H1 (cell line): Measurements from ENCODE around the gene GAPDH. TPM values are rescaled to one million over a fixed set of nuclear protein-coding genes. Genes with fewer than 3 reads are reported as not detected.

Source experiments
- CTCF ChIA-PET: fragments of 300-600 bp; sonication (Branson Sonifier 250); formaldehyde crosslinking; loops from one replicate; lab custom pipeline; 2021; ENCODE audit not compliant: partially characterized antibody; lab: Charles Lee
- POLR2A ChIA-PET: fragments of 300-600 bp; sonication (Branson Sonifier 250); formaldehyde crosslinking; loops from one replicate; lab custom pipeline; 2021; ENCODE audit warnings: inconsistent platforms; ENCODE audit not compliant: partially characterized antibody; lab: Charles Lee
- DNase-seq, 2 experiments: peaks; one replicate each; pipeline versions ENCODE4 v3.0.0 to v3.0.0-alpha.2; 2010 to 2022; ENCODE audit warnings: low spot score in 2 of 2, low read depth in 1 of 2, mixed read lengths in 1 of 2
- FAIRE-seq: peaks from 2 replicates; lab custom pipeline; 2011; peaks lifted over from hg19 to GRCh38; lab: Jason Lieb, UNC
- H2AFZ ChIP-seq: 2 replicates; pipeline ENCODE4 v1.8.1; 2012; ENCODE audit warnings: low read length, inconsistent platforms
- H2AK5ac ChIP-seq: 2 replicates; pipeline ENCODE4 v1.6.1; 2013; ENCODE audit warnings: low read depth, low read length
- H2BK120ac ChIP-seq: replicated peaks from 2 replicates; pipeline ENCODE3; 2013; ENCODE audit warnings: low read depth, low read length, inconsistent platforms
- H2BK12ac ChIP-seq: 2 replicates; pipeline ENCODE4 v1.6.1; 2013; ENCODE audit warnings: low read depth, low read length
- H2BK15ac ChIP-seq: 2 replicates; pipeline ENCODE4 v1.6.1; 2013; ENCODE audit warnings: low read length
- H2BK20ac ChIP-seq: 2 replicates; pipeline ENCODE4 v1.6.1; 2013; ENCODE audit warnings: low read length
- H2BK5ac ChIP-seq: 2 replicates; pipeline ENCODE4 v1.6.1; 2013; ENCODE audit warnings: low read depth, low read length
- H3K14ac ChIP-seq: 2 replicates; pipeline ENCODE4 v1.6.1; 2013; ENCODE audit warnings: inconsistent platforms; ENCODE audit not compliant: insufficient read length
- H3K18ac ChIP-seq: 2 replicates; pipeline ENCODE4 v1.6.1; 2013; ENCODE audit warnings: low read length; ENCODE audit errors: extremely low read depth
- H3K23ac ChIP-seq: 2 replicates; pipeline ENCODE4 v1.6.1; 2013; ENCODE audit warnings: inconsistent platforms; ENCODE audit not compliant: insufficient read length
- H3K23me2 ChIP-seq: 2 replicates; pipeline ENCODE4 v1.6.1; 2013; ENCODE audit warnings: low read depth, low read length
- H3K27ac ChIP-seq: 2 replicates; pipeline ENCODE4 v1.6.1; 2011; ENCODE audit warnings: low read depth, low read length, inconsistent platforms
- H3K27me3 ChIP-seq, 4 experiments: replicated peaks in 1 of 4; 1 replicate in 1 of 4; 2 replicates in 3 of 4; pipeline versions ENCODE4 v1.6.1 to v1.8.1; 2011 to 2013; ENCODE audit warnings: low read length in 3 of 4, mild to moderate bottlenecking in 3 of 4, inconsistent platforms in 2 of 4, mixed read lengths in 2 of 4, moderate library complexity in 1 of 4; ENCODE audit not compliant: control insufficient read depth in 3 of 4, insufficient read depth in 3 of 4; ENCODE audit errors: extremely low read depth in 1 of 4
- H3K36me3 ChIP-seq, 4 experiments: 2 replicates each; pipeline versions ENCODE4 v1.6.1 to v1.8.1; 2011 to 2013; ENCODE audit warnings: mild to moderate bottlenecking in 4 of 4, low read length in 3 of 4, moderate library complexity in 2 of 4, control low read depth in 1 of 4, inconsistent platforms in 1 of 4; ENCODE audit not compliant: insufficient read depth in 4 of 4, control insufficient read depth in 2 of 4
- H3K4ac ChIP-seq: replicated peaks from 2 replicates; pipeline ENCODE3; 2013; ENCODE audit warnings: low read length, low read depth, mixed read lengths, inconsistent platforms; ENCODE audit not compliant: insufficient read length
- H3K4me1 ChIP-seq, 4 experiments: replicated peaks in 1 of 4; 1 replicate in 1 of 4; 2 replicates in 3 of 4; pipeline versions ENCODE4 v1.6.1 to v1.8.1; 2011 to 2013; ENCODE audit warnings: low read length in 3 of 4, inconsistent platforms in 2 of 4, mixed read lengths in 1 of 4; ENCODE audit not compliant: insufficient read depth in 4 of 4, control insufficient read depth in 3 of 4
- H3K4me2 ChIP-seq, 2 experiments: 2 replicates each; pipeline versions ENCODE4 v1.6.1 to v1.8.1; 2011 to 2013; ENCODE audit warnings: low read depth in 2 of 2, low read length in 2 of 2, control low read depth in 1 of 2, inconsistent platforms in 1 of 2, mild to moderate bottlenecking in 1 of 2; ENCODE audit not compliant: insufficient read depth in 1 of 2
- H3K4me3 ChIP-seq, 4 experiments: fragments of 200-600, 300-600 bp in 1 of 4; sonication (generic), shearing (Covaris generic), sonication (Bioruptor Twin) in 1 of 4; 2 replicates each; pipeline versions ENCODE4 v1.5.1 to v1.8.1; 2011 to 2016; ENCODE audit warnings: low read length in 4 of 4, low read depth in 3 of 4, control low read depth in 2 of 4, inconsistent platforms in 2 of 4, mild to moderate bottlenecking in 2 of 4, mixed read lengths in 1 of 4, moderate library complexity in 1 of 4; ENCODE audit not compliant: insufficient read depth in 2 of 4; ENCODE audit errors: extremely low read depth in 1 of 4
- H3K56ac ChIP-seq: replicated peaks from 2 replicates; pipeline ENCODE3; 2013; ENCODE audit warnings: low read depth, mild to moderate bottlenecking, mixed read lengths, low read length, inconsistent platforms; ENCODE audit not compliant: insufficient read length
- H3K79me1 ChIP-seq: 2 replicates; pipeline ENCODE4 v1.6.1; 2013; ENCODE audit warnings: low read depth, low read length, control low read depth
- H3K79me2 ChIP-seq, 2 experiments: 2 replicates each; pipeline versions ENCODE4 v1.6.1 to v1.8.1; 2012 to 2013; ENCODE audit warnings: low read length in 2 of 2, mild to moderate bottlenecking in 2 of 2, inconsistent platforms in 1 of 2; ENCODE audit not compliant: insufficient read depth in 2 of 2, control insufficient read depth in 1 of 2
- H3K9ac ChIP-seq, 4 experiments: replicated peaks in 1 of 4; 1 replicate in 1 of 4; 2 replicates in 3 of 4; pipeline versions ENCODE4 v1.6.1 to v1.8.1; 2011 to 2013; ENCODE audit warnings: low read depth in 3 of 4, low read length in 3 of 4, control low read depth in 2 of 4, mild to moderate bottlenecking in 2 of 4, moderate library complexity in 2 of 4, inconsistent platforms in 1 of 4; ENCODE audit errors: extremely low read depth in 1 of 4
- H3K9me3 ChIP-seq, 2 experiments: 2 replicates each; pipeline versions ENCODE4 v1.6.1 to v1.8.1; 2012 to 2013; ENCODE audit warnings: mild to moderate bottlenecking in 2 of 2, moderate library complexity in 2 of 2, control low read depth in 1 of 2, inconsistent platforms in 1 of 2, low read depth in 1 of 2, low read length in 1 of 2, mixed read lengths in 1 of 2; ENCODE audit not compliant: insufficient read depth in 2 of 2
- H4K20me1 ChIP-seq, 2 experiments: replicated peaks in 1 of 2; 2 replicates each; pipeline versions ENCODE3 to v1.8.1; 2011 to 2013; ENCODE audit warnings: inconsistent platforms in 2 of 2, low read length in 2 of 2, mild to moderate bottlenecking in 1 of 2; ENCODE audit not compliant: insufficient read depth in 2 of 2, control insufficient read depth in 1 of 2
- H4K5ac ChIP-seq: 2 replicates; pipeline ENCODE4 v1.6.1; 2013; ENCODE audit warnings: low read length, low read depth, mixed read lengths, inconsistent platforms; ENCODE audit not compliant: insufficient read length
- H4K8ac ChIP-seq: 2 replicates; pipeline ENCODE4 v1.8.0; 2013; ENCODE audit warnings: mild to moderate bottlenecking, moderate library complexity, low read length, inconsistent platforms; ENCODE audit not compliant: insufficient read depth; ENCODE audit errors: extremely low read depth
- H4K91ac ChIP-seq: replicated peaks from 2 replicates; pipeline ENCODE3; 2013; ENCODE audit warnings: low read length, mixed read lengths, inconsistent platforms; ENCODE audit not compliant: insufficient read length
- ATF2 ChIP-seq: IDR thresholded peaks from 2 replicates; pipeline ENCODE4 v1.6.1; 2012; ENCODE audit warnings: low read length, inconsistent platforms
- CHD1 ChIP-seq: IDR thresholded peaks from 2 replicates; pipeline ENCODE4 v1.6.1; 2012; ENCODE audit warnings: low read depth, low read length, improper control_type of control experiment
- CHD2 ChIP-seq: IDR thresholded peaks from 2 replicates; pipeline ENCODE4 v1.6.1; 2012; ENCODE audit warnings: low read length, improper control_type of control experiment
- EGR1 ChIP-seq: IDR thresholded peaks from 2 replicates; pipeline ENCODE4 v1.6.1; 2011; ENCODE audit warnings: low read depth, low read length, borderline replicate concordance
- HDAC6 ChIP-seq: IDR thresholded peaks from one replicate; pipeline ENCODE4 v1.7.1; 2012; ENCODE audit warnings: low read depth, mild to moderate bottlenecking, inconsistent platforms, low read length, moderate library complexity
- KDM1A ChIP-seq: fragments of 200-600, 300-600 bp; sonication (generic); IDR thresholded peaks from 2 replicates; pipeline ENCODE4 v1.7.1; 2016; ENCODE audit warnings: mild to moderate bottlenecking, low read length, borderline replicate concordance
- KDM4A ChIP-seq: IDR thresholded peaks from one replicate; pipeline ENCODE4 v1.7.1; 2012; ENCODE audit warnings: low read depth, mild to moderate bottlenecking, moderate library complexity, low read length, inconsistent platforms; ENCODE audit not compliant: severe bottlenecking
- MAFK ChIP-seq: IDR thresholded peaks from 2 replicates; pipeline ENCODE4 v1.6.1; 2012; ENCODE audit warnings: low read depth, mild to moderate bottlenecking, improper control_type of control experiment, low read length
- POLR2AphosphoS5 ChIP-seq: IDR thresholded peaks from 2 replicates; pipeline ENCODE4 v1.6.1; 2011; ENCODE audit warnings: low read depth, low read length
- SP1 ChIP-seq: IDR thresholded peaks from 2 replicates; pipeline ENCODE4 v1.6.1; 2011; ENCODE audit warnings: low read depth, low read length
- USF2 ChIP-seq: IDR thresholded peaks from 2 replicates; pipeline ENCODE4 v1.6.1; 2011; ENCODE audit warnings: low read length, improper control_type of control experiment
- WGBS, 2 experiments: shearing (Covaris generic) in 1 of 2; methylation state at CpG; one replicate each; pipeline versions ENCODE4 v1.1.6 to v1.1.7; 2013 to 2015; ENCODE audit warnings: low lambda C conversion rate in 2 of 2, mixed read lengths in 2 of 2, inconsistent platforms in 1 of 2, low coverage in 1 of 2, missing lambda C conversion rate in 1 of 2; ENCODE audit not compliant: insufficient replicate concordance in 2 of 2, insufficient coverage in 1 of 2, insufficient read length in 1 of 2; ENCODE audit errors: extremely low coverage in 1 of 2, missing lambda C conversion rate in 1 of 2; 5-methylcytosine and 5-hydroxymethylcytosine counted together
- polyA plus RNA-seq, 7 experiments: library from polyadenylated mRNA; depleted of rRNA in 3 of 7; stranded (reverse) in 5 of 7; unstranded in 2 of 7; fragments of >200 nt in 5 of 7; fragments of 200-250 nt in 2 of 7; gene quantifications; 1 replicate in 5 of 7; 2 replicates in 1 of 7; 4 replicates in 1 of 7; pipeline versions ENCODE4 v1.2.1 to v1.2.3, GENCODE V29; 2011 to 2013; ENCODE audit warnings: missing spikeins in 2 of 7, mixed read lengths in 2 of 7
- total RNA-seq: library from RNA; stranded (reverse); fragmentation: NEBNext Ultra II Directional; extraction: Animal tissue kit (Norgen Biotek cat#: 25700); gene quantifications from 2 replicates; pipeline ENCODE4 v1.2.1, GENCODE V29; 2021

GAPDH gene
- total and polyA plus RNA-seq, 2 of the 8 experiments (the other 6 are each of a cell fraction or from before 2014, with no cell fraction given) = 5,175 to 15,878 TPM

GRCh38 chr12:6539314-6539682 is 5.0 kb downstream of the GAPDH start:
- Histone ChIP-seq H3K27ac (no peak overlapping the region), H3K56ac (no peak overlapping the region), H3K36me3 (peaks cover 23 to 39% (median 30%) of the 10 kb centered on the region in 4 experiments), H3K18ac (no peak overlapping the region), H4K8ac (no peak overlapping the region), H2BK5ac (no peak overlapping the region), H3K4me1 (peaks cover 0 to 12% (median 10%) of the 10 kb centered on the region in 4 experiments; a peak in 5 of 7 replicates), H2BK15ac (no peak overlapping the region), H2BK120ac (no peak overlapping the region), H3K9me3 (no peaks in the 10 kb centered on the region), H3K14ac (no peak overlapping the region), H3K4me3 (no peak overlapping the region), H3K4me2 (no peak overlapping the region; a peak in 1 of 4 replicates), H4K91ac (no peak overlapping the region), H4K5ac (no peak overlapping the region), H2AFZ (no peak overlapping the region), H3K79me2 (peaks cover 3 to 21% of the 10 kb centered on the region in 2 experiments; a peak in 3 of 4 replicates), H3K9ac (no peak overlapping the region), H3K23ac (no peak overlapping the region), H2BK12ac (no peak overlapping the region), H2BK20ac (no peak overlapping the region), H3K27me3 (no peaks in the 10 kb centered on the region), H4K20me1 (peaks cover 10 to 23% of the 10 kb centered on the region in 2 experiments), H3K79me1 (no peaks in the 10 kb centered on the region; the same call in 1 of the 2 replicates), H3K23me2 (peaks cover 5% of the 10 kb centered on the region; the same call in 1 of the 2 replicates), H3K4ac (no peak overlapping the region), H2AK5ac (no peak overlapping the region)
- FAIRE-seq = no peak
- no peak for DNase-seq
- CTCF ChIA-PET = interaction anchor here (0.8 to 24.9 kb wide), 16 partner anchors 8 to 214 kb away, joined by 3 to 462 read pairs (median 4); partner anchors contain the start of genes ACRBP, IFFO1, MLF2 and NOP2
- 88% methylated on average over 5 of the region's 5 CpGs; no CpG with 5 or more reads in 1 of the 2 experiments for WGBS, 2 experiments
- POLR2A ChIA-PET = interaction anchor here (0.7 to 11.4 kb wide), 33 partner anchors 13 to 333 kb away, joined by 3 to 665 read pairs (median 5); partner anchors contain the start of genes IFFO1, MRPL51, NCAPD2 and NOP2
- TF ChIP-seq ATF2 = no peak
- TF ChIP-seq CHD2 = no peak
- peak; percentile 66; the same call in 1 of the 2 replicates for TF ChIP-seq POLR2AphosphoS5
- no peak for TF ChIP-seq HDAC6
- TF ChIP-seq SP1 = no peak
- no peak for TF ChIP-seq CHD1
- no peak for TF ChIP-seq USF2
- TF ChIP-seq EGR1 = no peak
- TF ChIP-seq KDM1A = no peak
- TF ChIP-seq KDM4A = no peak
- TF ChIP-seq MAFK = no peak
